HFF-Myc (cell line): ENCODE results near the gene FAIM2.

Experiments
- DNase-seq: peaks from one replicate; pipeline ENCODE4 v3.0.0-alpha.2; 2011; ENCODE audit warnings: low read depth; ENCODE audit errors: extremely low read depth
- H3K4me3 ChIP-seq: replicated peaks from 2 replicates; pipeline ENCODE4 v1.5.1; 2011; ENCODE audit warnings: low read depth, mild to moderate bottlenecking, control low read depth, low read length
- TF ChIP-seq, protein P1 (sequence below): IDR thresholded peaks from 2 replicates; pipeline ENCODE4 v1.5.1; 2012; ENCODE audit warnings: mild to moderate bottlenecking, low read depth, low read length, control low read depth; ENCODE audit errors: missing control alignments

The FAIM2 gene

DNA sequence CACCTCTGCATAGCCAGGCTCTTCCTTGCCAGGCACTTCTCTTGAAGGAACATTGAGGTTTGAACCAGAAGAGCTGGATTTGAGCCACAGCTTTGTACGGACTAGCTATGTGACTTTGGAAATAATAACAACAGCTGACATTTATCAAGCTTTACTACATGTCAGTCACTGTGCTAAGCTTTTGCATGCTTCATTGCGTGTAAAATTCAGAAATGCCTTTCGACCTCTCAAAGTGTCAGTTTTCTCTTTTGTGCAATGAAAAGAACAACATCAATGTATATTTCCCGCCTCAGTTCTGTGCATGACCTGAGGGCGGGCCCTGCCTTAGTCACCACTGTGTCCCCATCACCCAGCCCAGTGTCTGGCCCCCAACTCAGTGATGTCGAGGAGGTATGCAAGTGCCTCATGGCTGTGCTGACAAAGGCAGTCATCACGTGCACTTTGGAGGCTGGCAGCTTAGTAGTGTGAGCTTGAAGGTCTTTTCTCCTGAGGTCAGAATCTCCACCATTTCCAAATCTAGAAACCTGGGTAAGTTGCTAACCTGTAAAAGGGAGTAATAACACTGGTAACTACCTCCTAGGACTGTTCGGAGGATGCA is 28.9 kb upstream of the FAIM2 start:
- H3K4me3 ChIP-seq = no peak overlapping the region
- no peak for DNase-seq
- TF ChIP-seq, protein P1, sequence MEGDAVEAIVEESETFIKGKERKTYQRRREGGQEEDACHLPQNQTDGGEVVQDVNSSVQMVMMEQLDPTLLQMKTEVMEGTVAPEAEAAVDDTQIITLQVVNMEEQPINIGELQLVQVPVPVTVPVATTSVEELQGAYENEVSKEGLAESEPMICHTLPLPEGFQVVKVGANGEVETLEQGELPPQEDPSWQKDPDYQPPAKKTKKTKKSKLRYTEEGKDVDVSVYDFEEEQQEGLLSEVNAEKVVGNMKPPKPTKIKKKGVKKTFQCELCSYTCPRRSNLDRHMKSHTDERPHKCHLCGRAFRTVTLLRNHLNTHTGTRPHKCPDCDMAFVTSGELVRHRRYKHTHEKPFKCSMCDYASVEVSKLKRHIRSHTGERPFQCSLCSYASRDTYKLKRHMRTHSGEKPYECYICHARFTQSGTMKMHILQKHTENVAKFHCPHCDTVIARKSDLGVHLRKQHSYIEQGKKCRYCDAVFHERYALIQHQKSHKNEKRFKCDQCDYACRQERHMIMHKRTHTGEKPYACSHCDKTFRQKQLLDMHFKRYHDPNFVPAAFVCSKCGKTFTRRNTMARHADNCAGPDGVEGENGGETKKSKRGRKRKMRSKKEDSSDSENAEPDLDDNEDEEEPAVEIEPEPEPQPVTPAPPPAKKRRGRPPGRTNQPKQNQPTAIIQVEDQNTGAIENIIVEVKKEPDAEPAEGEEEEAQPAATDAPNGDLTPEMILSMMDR = no peak

DNA sequence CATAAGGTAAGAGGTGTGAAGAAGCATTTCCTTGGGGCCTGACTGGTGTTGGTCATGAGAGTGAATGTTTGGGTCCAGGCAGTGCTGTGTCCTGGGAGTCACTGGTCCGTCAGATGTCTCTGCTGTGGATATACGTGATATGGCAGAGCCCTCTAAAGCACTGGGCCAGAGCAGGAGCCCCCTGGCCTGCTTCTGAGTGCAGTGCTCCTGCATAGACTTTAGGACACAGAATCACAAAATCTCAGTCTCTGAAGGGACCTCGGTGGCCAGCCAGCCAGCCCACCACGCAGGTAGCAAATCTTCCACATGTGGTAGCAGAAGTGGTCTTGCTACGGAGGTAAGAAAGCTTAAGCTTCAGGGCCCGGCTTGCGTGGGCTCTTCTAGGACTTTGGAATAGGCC is 28.3 kb upstream of the FAIM2 start:
- TF ChIP-seq, protein P1 = no peak
- no peak for DNase-seq
- H3K4me3 ChIP-seq = no peak overlapping the region

DNA sequence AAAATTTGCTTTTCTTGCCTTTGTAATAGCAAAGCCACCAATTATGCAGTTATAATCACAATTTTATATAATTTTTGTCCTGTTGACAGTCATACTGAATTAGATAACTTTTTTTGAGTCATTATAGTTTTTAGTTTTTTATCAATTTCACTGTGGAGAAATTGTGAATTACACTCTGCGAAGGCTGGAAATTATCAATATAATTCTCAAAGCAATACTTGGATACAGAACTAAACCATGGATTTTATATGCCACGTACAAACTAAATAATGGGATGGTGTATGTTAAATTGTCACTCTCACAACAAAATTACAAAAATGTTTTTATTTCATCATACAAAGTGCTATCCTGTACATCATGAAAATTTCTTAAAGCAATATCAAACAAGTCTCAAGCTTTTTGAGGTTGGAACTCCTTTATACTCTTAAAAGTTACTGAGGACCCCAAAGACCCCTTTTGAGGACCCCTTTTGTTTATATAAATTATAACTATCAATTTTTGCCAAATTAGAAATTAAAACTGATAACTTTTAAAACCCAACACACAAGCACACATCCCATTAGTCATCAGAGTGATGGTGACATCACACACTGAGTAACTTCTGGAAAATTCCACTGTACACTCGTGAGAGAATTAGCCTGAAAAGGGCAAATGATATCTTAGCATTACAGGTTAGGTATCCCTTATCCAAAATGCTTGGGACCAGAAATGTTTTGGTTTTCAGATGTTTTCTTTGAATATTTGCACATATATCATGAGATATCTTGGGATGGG is 27.0 kb upstream of the FAIM2 start:
- TF ChIP-seq, protein P1 = no peak
- DNase-seq = no peak
- no peak overlapping the region for H3K4me3 ChIP-seq

DNA sequence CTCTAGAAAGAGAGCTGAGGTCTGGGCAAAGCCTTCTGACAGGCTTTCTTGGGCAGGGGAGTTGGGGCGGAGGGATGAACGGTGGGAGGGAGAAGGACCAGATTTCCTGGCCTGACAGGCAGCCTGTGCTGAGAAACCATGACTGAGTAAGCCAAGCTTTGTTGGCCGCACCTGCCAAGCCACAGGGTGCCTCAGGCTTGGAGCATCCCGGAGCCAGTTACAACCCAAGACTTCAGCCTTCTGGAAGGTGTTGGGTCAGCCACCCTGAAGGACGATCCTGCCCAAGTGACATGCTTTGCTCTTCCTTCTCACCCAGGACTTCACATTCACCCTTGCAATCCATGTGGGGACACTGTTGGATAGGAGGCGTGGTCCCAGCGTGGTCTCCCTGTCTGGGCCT is 25.9 kb upstream of the FAIM2 start:
- no peak overlapping the region for H3K4me3 ChIP-seq
- no peak for DNase-seq
- TF ChIP-seq, protein P1 = no peak

DNA sequence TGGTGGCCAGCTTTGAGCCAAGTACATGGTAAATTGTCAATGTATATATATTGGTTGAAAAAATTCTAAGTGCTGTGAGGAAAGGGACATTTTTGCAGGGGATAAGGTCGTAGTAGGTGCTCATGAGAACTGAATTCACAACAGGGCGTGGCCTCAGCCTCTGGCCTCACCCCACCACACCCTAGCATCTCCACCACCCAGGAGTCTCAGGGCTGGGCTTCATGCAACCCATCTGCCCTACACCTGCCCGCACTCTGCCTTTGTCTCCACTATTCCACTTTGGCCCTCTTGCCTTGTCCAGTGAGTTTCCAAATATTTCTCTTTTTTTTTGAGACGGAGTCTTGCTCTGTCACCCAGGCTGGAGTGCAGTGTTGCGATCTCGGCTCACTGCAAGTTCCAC is 24.8 kb upstream of the FAIM2 start:
- H3K4me3 ChIP-seq = no peak overlapping the region
- no peak for DNase-seq
- TF ChIP-seq, protein P1 = no peak

DNA sequence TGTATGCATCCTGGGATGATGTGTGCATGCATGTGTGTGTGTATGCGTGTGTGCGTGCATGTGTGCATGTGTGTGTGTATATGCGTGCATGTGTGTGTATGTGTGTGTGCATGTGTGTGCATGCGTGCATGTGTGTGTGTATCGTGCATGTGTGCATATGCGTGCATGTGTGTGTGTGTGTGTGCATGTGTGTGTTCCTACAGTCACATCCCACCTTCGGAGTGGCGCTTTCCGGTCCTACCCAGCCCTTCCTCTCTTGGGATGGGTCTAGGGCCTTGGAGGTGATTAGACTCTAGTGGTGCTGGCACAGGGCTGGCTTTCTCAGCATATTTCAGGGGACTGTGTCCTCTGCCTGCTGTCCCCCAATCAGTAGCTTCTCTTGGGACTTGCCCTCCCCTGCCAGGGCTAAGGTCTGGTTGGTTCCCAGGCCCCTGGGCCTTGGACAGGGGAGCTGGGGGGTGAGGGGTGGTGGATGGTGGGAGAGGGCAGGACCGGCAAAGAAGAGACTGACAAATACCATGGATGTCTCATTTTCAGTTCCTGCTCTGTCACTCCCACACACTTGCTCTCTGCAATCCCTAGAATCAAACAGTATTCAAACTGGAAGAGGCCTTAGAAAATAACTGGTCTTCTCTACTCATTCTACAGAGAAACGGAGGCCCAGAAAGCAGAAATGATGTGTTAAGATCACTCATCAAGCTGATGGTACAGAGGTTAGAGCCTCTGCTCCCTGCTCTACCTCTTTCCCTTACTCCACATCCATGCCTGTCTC is 21.9 kb upstream of the FAIM2 start:
- no peak for DNase-seq
- no peak overlapping the region for H3K4me3 ChIP-seq
- TF ChIP-seq, protein P1 = no peak
